Nucleus accumbens (tissue), 56 donors: ENCODE data around the gene PRDM13.
"Not testable (repeated sequence)": the region's sequence is repeated elsewhere in the genome, so short reads cannot be mapped to it uniquely, and the experiment has no call there.

ENCODE experiments used
- DNase-seq, 56 donors: peaks; one replicate each; lab custom pipeline; 2025; lab: John Stamatoyannopoulos, UW

PRDM13 gene

DNA sequence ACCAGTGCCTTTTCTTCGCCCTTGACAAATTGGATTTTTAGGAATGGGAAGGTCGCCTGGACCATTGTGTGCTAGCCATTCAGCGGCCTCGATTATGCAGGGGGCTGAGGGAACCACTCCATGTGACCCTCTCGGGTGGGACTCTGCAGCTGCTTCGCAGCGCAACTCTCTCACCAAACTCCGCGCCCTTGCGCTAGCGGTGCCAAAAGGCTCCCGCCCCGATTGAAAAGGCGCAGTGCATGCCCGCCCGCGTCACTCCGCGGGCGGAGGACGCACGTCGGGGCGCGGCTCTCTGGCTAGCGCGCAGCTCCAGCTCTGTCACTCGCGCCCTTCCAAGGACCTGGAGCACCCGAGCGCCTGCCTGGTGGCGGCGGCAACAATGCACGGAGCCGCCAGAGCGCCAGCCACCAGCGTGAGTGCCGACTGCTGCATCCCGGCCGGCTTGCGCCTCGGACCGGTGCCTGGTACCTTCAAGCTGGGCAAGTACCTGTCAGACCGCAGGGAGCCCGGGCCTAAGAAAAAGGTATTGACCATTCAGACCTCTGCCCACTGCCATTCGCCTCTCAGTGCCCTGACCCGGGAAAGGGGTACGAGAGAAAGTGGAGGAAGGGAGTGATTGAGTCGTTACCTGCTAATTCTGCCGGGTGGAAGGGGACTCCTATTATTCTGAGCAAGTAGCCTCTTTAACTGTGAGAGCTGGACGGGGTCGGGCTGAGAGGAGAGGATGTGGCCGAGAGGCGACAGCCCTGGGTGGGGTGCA is at the start of gene PRDM13:
Gene PRDM13 (plus strand): TSS at position 178 of the 760 bp plus-strand sequence. CDS start 202 bp downstream, at position 380.
- DNase-seq, result no peak

GRCh38 chr6:99559057-99559456 is 47.6 kb upstream of the PRDM13 start:
- DNase-seq, result no peak

GRCh38 chr6:99560668-99561067 is 46.0 kb upstream of the PRDM13 start:
- no peak for DNase-seq

- no peak for DNase-seq
Measured at GRCh38 chr6:99563056-99563723, 43.4 kb upstream of the PRDM13 start.

DNA sequence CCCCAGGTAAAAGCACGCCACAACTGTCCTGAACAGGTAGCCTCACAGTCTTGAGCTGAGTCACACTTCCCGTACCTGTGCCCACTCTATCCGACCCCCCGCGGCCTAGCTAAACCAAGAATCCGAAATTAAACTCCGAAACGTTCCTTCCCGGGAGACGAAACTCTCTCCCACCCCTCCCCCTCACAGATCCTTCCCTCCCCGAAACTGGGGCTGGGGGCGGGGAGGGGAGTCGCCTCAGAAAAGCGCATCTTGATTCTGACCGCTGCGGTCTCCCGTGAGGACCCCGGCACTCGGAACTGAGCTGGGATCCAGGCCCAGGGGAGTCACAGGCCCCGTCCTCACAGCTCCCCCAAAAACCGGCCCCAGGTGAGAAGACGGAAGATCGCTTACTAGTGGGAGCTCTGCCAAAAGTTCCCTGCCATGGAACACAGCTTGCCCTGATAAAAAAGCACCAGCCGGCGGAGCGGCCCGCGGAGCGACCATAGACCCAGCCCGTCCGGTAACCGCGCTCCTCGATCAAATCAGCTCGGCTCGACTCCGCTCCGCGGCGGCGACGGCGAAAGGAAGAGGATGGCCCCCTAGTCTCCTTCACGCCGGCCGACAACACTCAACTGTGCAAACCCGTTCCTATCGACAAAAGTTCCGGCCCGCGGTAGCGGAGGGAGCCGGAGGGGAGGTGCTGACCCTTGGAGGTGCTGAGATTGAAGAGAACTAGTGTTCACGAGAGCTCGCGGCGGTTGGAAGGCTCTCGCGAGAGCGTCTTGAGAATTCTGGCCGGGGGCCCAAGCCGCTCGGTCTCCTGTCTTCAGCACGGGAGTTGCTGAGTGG is 38.3 kb upstream of the PRDM13 start, which contains the start of gene CCNC:
Gene CCNC (minus strand): TSS at position 558 of the 831 bp plus-strand sequence. CDS start 133 bp downstream, at position 425.
- DNase-seq, result peak; percentile 50 to 93 (median 78)

DNA sequence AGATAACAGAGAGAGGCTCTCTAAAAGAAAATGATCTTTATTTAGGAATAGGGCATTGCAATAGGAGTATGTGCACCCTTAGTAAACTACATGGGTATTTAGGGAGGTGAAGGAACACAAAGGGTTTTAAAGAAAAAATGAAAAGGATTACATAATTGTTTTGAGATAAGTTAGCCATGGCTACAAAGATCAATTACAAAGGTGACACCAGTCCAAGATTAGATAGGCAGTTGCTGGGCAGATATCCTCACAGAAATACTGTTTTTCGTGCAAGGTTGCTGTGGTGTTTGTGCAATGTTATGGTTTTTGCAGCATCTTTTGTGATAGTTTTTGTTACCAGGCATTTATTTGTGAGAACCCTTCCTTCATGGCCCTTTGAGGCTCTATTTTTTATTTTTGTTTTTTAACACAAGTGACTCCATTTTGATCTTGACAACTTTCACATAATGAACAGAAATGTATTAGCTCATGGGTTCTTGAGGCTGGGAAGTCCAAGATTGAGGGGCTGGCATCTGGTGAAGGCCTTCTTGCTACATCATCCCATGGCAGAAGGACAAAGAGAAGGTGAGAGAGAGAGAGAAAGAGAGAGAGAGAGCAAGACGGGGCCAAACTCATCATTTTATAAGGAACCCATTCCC is 32.5 kb upstream of the PRDM13 start:
- no peak for DNase-seq

- no peak for DNase-seq
Measured at GRCh38 chr6:99575544-99576227, 30.9 kb upstream of the PRDM13 start.

DNA sequence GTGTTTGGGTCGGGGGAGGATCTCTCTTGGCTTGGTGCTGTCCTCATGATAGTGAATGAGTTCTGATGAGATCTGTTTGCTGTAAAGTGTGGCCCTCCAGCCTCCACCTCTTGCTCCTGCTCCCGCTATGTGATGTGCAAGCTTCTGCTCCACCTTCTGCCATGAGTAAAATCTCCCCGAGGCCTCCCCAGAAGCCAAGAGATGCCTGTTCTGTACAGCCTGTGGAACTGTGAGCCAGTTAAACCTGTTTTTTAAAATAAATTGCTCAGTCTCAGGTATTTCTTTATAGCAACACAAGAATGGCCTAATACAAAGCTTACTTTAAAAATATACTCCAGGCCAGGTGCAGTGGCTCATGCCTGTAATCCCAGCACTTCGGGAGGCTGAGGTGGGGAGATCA is 26.9 kb upstream of the PRDM13 start:
- no peak for DNase-seq

- no peak for DNase-seq
Measured at GRCh38 chr6:99587792-99588191, 18.8 kb upstream of the PRDM13 start.

DNA sequence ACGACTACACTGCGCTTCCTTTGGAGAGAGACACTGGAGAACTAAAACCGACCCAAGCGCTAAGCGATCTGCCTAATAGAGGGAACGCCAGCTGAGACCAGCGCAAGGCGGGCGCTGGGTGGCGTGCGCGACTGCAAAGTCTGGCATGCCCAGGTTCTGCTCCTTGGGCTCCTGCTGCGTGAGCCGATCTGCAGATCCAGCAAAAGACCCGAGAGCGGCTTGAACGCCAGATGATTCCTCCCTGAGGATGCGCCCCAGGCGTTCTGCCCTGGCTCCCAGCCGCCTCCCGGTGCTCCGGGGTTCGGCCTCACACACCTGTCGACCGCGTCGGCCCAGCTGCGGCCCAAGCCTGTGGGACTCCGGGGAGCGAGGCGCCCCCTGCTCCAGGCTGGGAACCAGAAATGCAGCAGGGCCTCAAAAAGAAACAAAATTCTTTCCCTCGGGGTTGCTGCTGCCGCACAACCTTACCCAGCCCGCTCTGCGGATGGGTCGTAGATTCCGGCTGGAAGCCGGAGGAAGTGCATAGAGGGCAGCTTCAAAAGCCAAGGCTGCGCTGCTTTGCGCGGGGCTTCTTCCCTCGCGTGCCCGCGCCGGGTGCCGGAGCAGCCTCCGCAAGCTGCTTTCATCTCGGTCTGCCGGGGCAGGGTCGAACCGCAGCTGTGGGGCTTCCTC is 17.9 kb upstream of the PRDM13 start:
- peak in 28 of 56 donors; percentile 1 to 64 (median 26) for DNase-seq

DNA sequence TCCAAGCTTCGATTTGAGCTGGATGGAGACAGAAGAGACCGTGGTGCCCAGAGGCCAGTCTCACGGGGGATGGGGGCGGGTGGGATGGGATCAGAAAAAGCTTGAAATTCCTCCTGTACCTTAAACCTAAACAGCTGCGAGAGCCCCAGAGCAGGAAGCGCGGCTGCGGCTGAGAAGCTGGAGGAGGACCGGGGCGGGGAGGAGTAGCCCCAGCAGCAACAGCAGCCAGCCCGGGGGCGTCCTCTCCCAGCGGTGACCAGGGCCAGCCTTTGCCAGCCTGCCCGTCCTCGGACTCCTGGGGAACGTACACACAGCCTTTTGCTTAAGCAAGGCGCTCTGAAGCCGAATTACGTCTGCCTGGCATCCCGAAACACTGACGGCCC is 17.4 kb upstream of the PRDM13 start:
- DNase-seq, result no peak

DNA sequence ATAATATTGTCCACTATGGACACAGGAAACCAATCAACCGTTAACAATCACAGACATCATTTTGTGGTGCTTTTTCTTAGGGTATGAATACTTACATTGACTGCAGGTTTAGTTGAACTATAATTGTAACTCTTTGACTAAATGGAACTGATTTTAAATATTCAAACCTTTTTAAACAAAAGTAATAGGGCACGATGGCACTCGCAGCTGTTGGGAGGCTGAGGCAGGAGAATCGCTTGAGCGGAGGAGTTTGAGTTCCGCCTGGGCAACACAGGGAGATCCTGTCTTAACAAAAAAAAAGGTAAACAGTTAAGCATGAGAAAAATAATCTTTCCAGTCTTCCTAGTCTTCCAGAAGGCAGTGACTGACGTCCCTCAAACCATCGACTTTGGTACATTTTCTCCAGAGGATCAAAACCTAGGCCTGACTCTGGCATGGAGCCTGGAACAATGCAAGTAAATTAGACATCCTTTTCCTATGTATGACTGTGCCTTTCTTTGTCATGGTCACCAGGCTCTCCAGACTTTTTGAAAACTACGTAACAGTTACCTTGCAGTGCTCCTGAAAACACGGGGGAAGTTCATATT is 16.6 kb upstream of the PRDM13 start:
- no peak for DNase-seq

DNA sequence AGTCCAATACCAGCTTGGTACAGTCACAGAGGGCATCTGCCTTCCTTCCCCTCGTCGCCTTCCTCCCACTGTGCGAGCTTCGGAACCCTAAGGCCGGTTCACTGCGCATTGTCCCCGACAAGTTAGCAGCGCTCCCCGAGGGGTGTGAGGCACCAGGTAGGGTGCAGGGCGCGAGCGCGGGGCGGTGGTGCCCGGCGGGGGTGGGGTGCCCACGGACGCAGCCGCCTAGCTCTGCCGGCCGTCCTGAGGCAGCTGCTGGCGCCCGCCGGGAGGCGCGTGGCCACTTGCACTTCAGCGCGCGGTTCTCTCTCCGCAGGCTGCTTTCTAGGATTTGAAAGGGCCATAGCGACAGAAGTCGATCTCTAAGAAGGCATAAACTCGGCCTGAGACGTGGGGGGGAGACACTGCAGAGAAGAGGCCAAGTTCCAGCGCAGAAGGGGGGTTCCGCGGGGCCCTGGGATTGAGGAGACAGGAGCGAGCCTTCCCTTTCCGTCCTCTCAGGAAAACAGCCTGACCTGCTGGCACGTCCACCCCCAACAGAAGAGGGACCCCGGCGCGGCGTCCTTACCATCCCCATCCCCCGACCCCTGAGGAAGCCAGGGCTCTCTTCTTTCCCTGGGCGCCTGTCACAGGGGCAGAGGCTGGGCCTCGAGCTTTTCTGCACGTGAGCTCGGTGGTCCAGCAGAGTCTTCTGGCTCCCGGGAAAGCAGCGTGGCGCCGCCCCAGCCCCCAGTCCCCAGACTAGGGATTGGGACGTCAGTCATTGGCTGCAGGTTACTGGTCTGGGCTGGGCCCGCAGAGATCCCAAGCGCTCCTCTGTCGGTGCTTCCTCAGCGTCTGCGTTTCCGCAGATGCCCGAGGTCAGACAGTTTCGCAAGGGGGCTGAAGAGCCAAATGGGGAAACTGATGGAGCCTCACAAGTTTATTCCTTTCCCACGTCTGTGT is 15.6 kb upstream of the PRDM13 start:
- DNase-seq, result no peak

- no peak for DNase-seq
Measured at GRCh38 chr6:99591673-99592364, 14.8 kb upstream of the PRDM13 start.

GRCh38 chr6:99592900-99593299 is 13.7 kb upstream of the PRDM13 start:
- DNase-seq, result no peak

GRCh38 chr6:99594696-99595095 is 11.9 kb upstream of the PRDM13 start:
- DNase-seq, result not testable (repeated sequence)
